ENCODE measurements around the gene KRT38. TPM values are rescaled to one million over a fixed set of nuclear protein-coding genes. Genes with fewer than 3 reads are reported as not detected.

Gene KRT38
- total and polyA plus RNA-seq, 3 donors from 2014 or later, result not detected

DNA sequence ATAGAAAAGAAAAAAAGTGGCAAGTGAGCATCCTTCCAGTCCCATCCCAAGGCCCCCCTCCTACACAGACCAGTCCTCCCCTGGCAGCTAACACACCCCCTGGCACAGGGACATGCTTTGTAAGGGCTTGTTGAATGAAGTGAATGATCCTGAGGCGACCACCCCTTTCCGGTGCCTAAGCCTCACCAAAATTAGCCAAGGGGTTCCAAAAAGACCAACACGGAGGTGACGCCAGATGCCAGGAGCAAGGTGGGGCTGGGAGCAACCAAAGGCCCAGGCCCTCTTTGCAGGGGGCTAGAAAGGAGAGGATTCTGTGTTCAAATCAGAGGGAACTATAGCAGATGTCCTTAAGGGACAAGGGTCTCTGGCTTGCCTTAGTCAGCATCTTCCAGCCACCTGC, 34.6 kb upstream of the KRT38 start:
- no peaks in the 10 kb centered on the region for H3K4me1 ChIP-seq
- H3K27ac ChIP-seq, result no peak overlapping the region
- whole genome bisulfite sequencing, 2 donors, result 90 to 97% methylated on average over 4 of the region's 4 CpGs
- no peaks in the 10 kb centered on the region for H3K36me3 ChIP-seq (ENCODE audit: low read depth, missing control alignments)
- no peaks in the 10 kb centered on the region for H3K9me3 ChIP-seq
- no peaks in the 10 kb centered on the region for H3K27me3 ChIP-seq
- TF ChIP-seq, protein P1, sequence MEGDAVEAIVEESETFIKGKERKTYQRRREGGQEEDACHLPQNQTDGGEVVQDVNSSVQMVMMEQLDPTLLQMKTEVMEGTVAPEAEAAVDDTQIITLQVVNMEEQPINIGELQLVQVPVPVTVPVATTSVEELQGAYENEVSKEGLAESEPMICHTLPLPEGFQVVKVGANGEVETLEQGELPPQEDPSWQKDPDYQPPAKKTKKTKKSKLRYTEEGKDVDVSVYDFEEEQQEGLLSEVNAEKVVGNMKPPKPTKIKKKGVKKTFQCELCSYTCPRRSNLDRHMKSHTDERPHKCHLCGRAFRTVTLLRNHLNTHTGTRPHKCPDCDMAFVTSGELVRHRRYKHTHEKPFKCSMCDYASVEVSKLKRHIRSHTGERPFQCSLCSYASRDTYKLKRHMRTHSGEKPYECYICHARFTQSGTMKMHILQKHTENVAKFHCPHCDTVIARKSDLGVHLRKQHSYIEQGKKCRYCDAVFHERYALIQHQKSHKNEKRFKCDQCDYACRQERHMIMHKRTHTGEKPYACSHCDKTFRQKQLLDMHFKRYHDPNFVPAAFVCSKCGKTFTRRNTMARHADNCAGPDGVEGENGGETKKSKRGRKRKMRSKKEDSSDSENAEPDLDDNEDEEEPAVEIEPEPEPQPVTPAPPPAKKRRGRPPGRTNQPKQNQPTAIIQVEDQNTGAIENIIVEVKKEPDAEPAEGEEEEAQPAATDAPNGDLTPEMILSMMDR (IDR thresholded peaks at IDR 0.05), result no peak
- TF ChIP-seq POLR2A (IDR thresholded peaks at IDR 0.05), result no peak
- intact Hi-C loops (cut with DNase I; ENCODE audit: low total_unique reads), result no loop called here
- no peak for DNase-seq
- H3K4me3 ChIP-seq, result no peak overlapping the region

- TF ChIP-seq, protein P1 (IDR thresholded peaks at IDR 0.05), result no peak
- TF ChIP-seq POLR2A (IDR thresholded peaks at IDR 0.05), result no peak
- Histone ChIP-seq H3K27ac (no peak overlapping the region), H3K9me3 (no peaks in the 10 kb centered on the region), H3K27me3 (no peaks in the 10 kb centered on the region), H3K4me3 (no peak overlapping the region), H3K36me3 (ENCODE audit: low read depth, missing control alignments) (no peaks in the 10 kb centered on the region), H3K4me1 (no peaks in the 10 kb centered on the region)
- WGBS, 2 donors, result 74 to 84% methylated on average over 8 of the region's 8 CpGs
- no peak for DNase-seq
- intact Hi-C loops (cut with DNase I; ENCODE audit: low total_unique reads), result no loop called here
Observed at GRCh38 chr17:41474863-41475262, 34.1 kb upstream of the KRT38 start.

DNA sequence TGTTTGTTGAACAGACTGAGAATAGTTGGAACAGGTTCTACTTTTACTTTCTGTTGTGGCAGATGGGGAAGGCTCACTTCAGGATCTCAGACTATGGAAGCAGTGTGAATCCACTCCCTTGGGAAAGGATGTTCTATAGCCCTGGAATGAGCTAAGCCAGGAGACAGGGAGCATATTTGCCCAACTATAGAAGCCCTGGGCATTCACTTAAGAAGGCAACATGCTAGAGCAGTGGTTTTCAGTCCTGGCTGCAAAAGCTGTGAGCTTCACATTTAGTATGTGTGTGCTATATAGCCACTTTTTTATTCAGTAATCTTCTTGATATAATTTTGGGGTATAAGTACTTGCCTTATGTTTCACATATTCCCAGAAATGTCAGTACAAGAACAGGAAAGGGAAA, 27.6 kb upstream of the KRT38 start:
- intact Hi-C loops (cut with DNase I; ENCODE audit: low total_unique reads), result no loop called here
- Histone ChIP-seq H3K27ac (no peak overlapping the region), H3K36me3 (ENCODE audit: low read depth, missing control alignments) (no peaks in the 10 kb centered on the region), H3K9me3 (no peaks in the 10 kb centered on the region), H3K4me1 (peaks cover 4% of the 10 kb centered on the region), H3K4me3 (no peak overlapping the region), H3K27me3 (no peaks in the 10 kb centered on the region)
- TF ChIP-seq POLR2A (IDR thresholded peaks at IDR 0.05), result no peak
- TF ChIP-seq, protein P1 (IDR thresholded peaks at IDR 0.05), result no peak
- no peak for DNase-seq

GRCh38 chr17:41467561-41467960, 26.8 kb upstream of the KRT38 start:
- H3K4me3 ChIP-seq, result no peak overlapping the region
- WGBS, 2 donors, result 58 to 63% methylated on average over 4 of the region's 4 CpGs
- peaks cover 4% of the 10 kb centered on the region for H3K4me1 ChIP-seq
- intact Hi-C loops (cut with DNase I; ENCODE audit: low total_unique reads), result no loop called here
- no peaks in the 10 kb centered on the region for H3K36me3 ChIP-seq (ENCODE audit: low read depth, missing control alignments)
- DNase-seq, result no peak
- H3K9me3 ChIP-seq, result no peaks in the 10 kb centered on the region
- no peaks in the 10 kb centered on the region for H3K27me3 ChIP-seq
- TF ChIP-seq POLR2A (IDR thresholded peaks at IDR 0.05), result no peak
- TF ChIP-seq, protein P1 (IDR thresholded peaks at IDR 0.05), result no peak
- H3K27ac ChIP-seq, result no peak overlapping the region

- no peak for DNase-seq
- intact Hi-C loops (cut with DNase I; ENCODE audit: low total_unique reads), result no loop called here
- no peak within 1 kb of the TSS for H3K4me3 ChIP-seq
- peaks cover 4% of the 10 kb centered on the region for H3K4me1 ChIP-seq
- 92 to 96% methylated on average over 14 of the region's 14 CpGs for WGBS, 2 donors
- no peaks in the 10 kb centered on the region for H3K9me3 ChIP-seq
- TF ChIP-seq, protein P1 (IDR thresholded peaks at IDR 0.05), result no peak
- TF ChIP-seq POLR2A (IDR thresholded peaks at IDR 0.05), result no peak
- H3K27me3 ChIP-seq, result no peaks in the 10 kb centered on the region
- no peaks in the 10 kb centered on the region for H3K36me3 ChIP-seq (ENCODE audit: low read depth, missing control alignments)
- H3K27ac ChIP-seq, result no peak within 1 kb of the TSS
Observed at GRCh38 chr17:41466988-41467387, 26.2 kb upstream of the KRT38 start, which contains the start of gene KRT32. Gene KRT32 (minus strand): TSS chr17:41467386. CDS start chr17:41467325, 61 bp downstream.

All from testis (tissue), 3 donors.